ENCODE data around the gene KNOP1. TPM values are rescaled to one million over a fixed set of nuclear protein-coding genes. Genes with fewer than 3 reads are reported as not detected.

Gene KNOP1
- total and polyA plus RNA-seq, 10 of the 15 experiments (the other 5 are each of a cell fraction or from before 2014, with no cell fraction given), result 13.8 to 47.2 (median 32.1) TPM

- TF ChIP-seq MEF2B (IDR thresholded peaks at IDR 0.05; ENCODE audit: partially characterized antibody, poor library complexity, severe bottlenecking) (no peak), ZNF207 (IDR thresholded peaks at IDR 0.05; ENCODE audit: borderline replicate concordance) (no peak), RB1 (IDR thresholded peaks at IDR 0.05; ENCODE audit: borderline replicate concordance) (no peak), JUNB (IDR thresholded peaks at IDR 0.05) (no peak), SMARCA5 (IDR thresholded peaks at IDR 0.05) (no peak), PML (IDR thresholded peaks at IDR 0.05; ENCODE audit: low read length) (no peak), RFX5 (IDR thresholded peaks at IDR 0.05; ENCODE audit: low read depth, low read length) (no peak), E2F4 (IDR thresholded peaks at IDR 0.05; ENCODE audit: low read depth, low read length) (no peak), SMAD5 (IDR thresholded peaks at IDR 0.05; ENCODE audit: low read depth) (no peak), HDAC6 (IDR thresholded peaks at IDR 0.05; ENCODE audit: unreplicated experiment) (no peak), ZBTB11 (CRISPR knock-in tag; IDR thresholded peaks at IDR 0.05) (no peak), HCFC1 (IDR thresholded peaks at IDR 0.05; ENCODE audit: low read length) (no peak), BACH1 (IDR thresholded peaks at IDR 0.05; ENCODE audit: borderline replicate concordance) (no peak), CHD2 (IDR thresholded peaks at IDR 0.05; ENCODE audit: borderline replicate concordance, low read depth, low read length) (no peak), EZH2 (IDR thresholded peaks at IDR 0.05; ENCODE audit: borderline replicate concordance, control insufficient read depth, low read depth, low read length) (no peak)
- TF ChIP-seq, protein P1, sequence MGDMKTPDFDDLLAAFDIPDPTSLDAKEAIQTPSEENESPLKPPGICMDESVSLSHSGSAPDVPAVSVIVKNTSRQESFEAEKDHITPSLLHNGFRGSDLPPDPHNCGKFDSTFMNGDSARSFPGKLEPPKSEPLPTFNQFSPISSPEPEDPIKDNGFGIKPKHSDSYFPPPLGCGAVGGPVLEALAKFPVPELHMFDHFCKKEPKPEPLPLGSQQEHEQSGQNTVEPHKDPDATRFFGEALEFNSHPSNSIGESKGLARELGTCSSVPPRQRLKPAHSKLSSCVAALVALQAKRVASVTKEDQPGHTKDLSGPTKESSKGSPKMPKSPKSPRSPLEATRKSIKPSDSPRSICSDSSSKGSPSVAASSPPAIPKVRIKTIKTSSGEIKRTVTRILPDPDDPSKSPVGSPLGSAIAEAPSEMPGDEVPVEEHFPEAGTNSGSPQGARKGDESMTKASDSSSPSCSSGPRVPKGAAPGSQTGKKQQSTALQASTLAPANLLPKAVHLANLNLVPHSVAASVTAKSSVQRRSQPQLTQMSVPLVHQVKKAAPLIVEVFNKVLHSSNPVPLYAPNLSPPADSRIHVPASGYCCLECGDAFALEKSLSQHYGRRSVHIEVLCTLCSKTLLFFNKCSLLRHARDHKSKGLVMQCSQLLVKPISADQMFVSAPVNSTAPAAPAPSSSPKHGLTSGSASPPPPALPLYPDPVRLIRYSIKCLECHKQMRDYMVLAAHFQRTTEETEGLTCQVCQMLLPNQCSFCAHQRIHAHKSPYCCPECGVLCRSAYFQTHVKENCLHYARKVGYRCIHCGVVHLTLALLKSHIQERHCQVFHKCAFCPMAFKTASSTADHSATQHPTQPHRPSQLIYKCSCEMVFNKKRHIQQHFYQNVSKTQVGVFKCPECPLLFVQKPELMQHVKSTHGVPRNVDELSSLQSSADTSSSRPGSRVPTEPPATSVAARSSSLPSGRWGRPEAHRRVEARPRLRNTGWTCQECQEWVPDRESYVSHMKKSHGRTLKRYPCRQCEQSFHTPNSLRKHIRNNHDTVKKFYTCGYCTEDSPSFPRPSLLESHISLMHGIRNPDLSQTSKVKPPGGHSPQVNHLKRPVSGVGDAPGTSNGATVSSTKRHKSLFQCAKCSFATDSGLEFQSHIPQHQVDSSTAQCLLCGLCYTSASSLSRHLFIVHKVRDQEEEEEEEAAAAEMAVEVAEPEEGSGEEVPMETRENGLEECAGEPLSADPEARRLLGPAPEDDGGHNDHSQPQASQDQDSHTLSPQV (IDR thresholded peaks at IDR 0.05), result no peak
- TF ChIP-seq, protein P2, sequence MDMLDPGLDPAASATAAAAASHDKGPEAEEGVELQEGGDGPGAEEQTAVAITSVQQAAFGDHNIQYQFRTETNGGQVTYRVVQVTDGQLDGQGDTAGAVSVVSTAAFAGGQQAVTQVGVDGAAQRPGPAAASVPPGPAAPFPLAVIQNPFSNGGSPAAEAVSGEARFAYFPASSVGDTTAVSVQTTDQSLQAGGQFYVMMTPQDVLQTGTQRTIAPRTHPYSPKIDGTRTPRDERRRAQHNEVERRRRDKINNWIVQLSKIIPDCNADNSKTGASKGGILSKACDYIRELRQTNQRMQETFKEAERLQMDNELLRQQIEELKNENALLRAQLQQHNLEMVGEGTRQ (IDR thresholded peaks at IDR 0.05; ENCODE audit: borderline replicate concordance, low read depth, low read length), result no peak
- no peaks in the 10 kb centered on the region for H3K79me2 ChIP-seq (ENCODE audit: control insufficient read depth, insufficient read depth, low read length)
- ChIA-PET CTCF (no interaction called here), RAD21 (ENCODE audit: unreplicated experiment) (no interaction called here), SMC1A (ENCODE audit: uncharacterized antibody, unreplicated experiment) (no interaction called here), POLR2A (no interaction called here)
- H2AFZ ChIP-seq (ENCODE audit: control insufficient read depth, low read depth, low read length), result no peak overlapping the region
- intact Hi-C loops (cut with micrococcal nuclease; ENCODE audit: unreplicated experiment) (no loop called here), in situ Hi-C loops (cut with MboI) (no loop called here)
- ATAC-seq (no peak), DNase-seq (ENCODE audit: low read depth, low spot score) (no peak), FAIRE-seq (no peak)
- H3K4me3 ChIP-seq, result no peak overlapping the region
- no peaks in the 10 kb centered on the region for H4K20me1 ChIP-seq (ENCODE audit: control insufficient read depth, insufficient read depth)
- no peak overlapping the region for H3K27ac ChIP-seq (ENCODE audit: control insufficient read depth, insufficient read depth)
- H3K4me1 ChIP-seq (ENCODE audit: control insufficient read depth, insufficient read depth, low read length), result no peaks in the 10 kb centered on the region
- H3K9ac ChIP-seq (ENCODE audit: control insufficient read depth, insufficient read depth, low read length), result no peak overlapping the region
- no peaks in the 10 kb centered on the region for H3K9me3 ChIP-seq (replicated peaks; ENCODE audit: control insufficient read depth, insufficient read depth, low read length)
- 78% methylated on average over 7 of the region's 7 CpGs for WGBS (ENCODE audit: insufficient coverage, insufficient replicate concordance, low lambda C conversion rate, missing lambda C conversion rate)
- H3K27me3 ChIP-seq (replicated peaks in 1 of 2; ENCODE audit: control insufficient read depth in 2 of 2, insufficient read depth in 2 of 2, low read length in 1 of 2), result no peaks in the 10 kb centered on the region
- H3K4me2 ChIP-seq (ENCODE audit: control insufficient read depth, insufficient read depth), result no peak overlapping the region
- no TSS peak for BruUV-seq (replicated peaks)
- H3K36me3 ChIP-seq (ENCODE audit: control insufficient read depth in 2 of 2, insufficient read depth in 2 of 2, low read length in 1 of 2), result peaks cover 0 to under 1% of the 10 kb centered on the region in 2 experiments; a peak in 2 of 4 replicates
Observed at GRCh38 chr16:19678804-19679203, 39.2 kb downstream of the KNOP1 start.

All from GM12878 (cell line).